GM03348 (cell line): Measurements from ENCODE around the gene GATAD2B.
"Not testable (repeated sequence)": the region's sequence is repeated elsewhere in the genome, so short reads cannot be mapped to it uniquely, and the experiment has no call there.

Experiments
- DNase-seq: peaks from one replicate; pipeline ENCODE4 v3.0.0; 2012; ENCODE audit warnings: low spot score

GATAD2B gene

GRCh38 chr1:153888533-153888932 lies 34.2 kb downstream of the GATAD2B start:
- no peak for DNase-seq

- DNase-seq: no peak
Measured at GRCh38 chr1:153886127-153886526, 36.6 kb downstream of the GATAD2B start.

- no peak for DNase-seq
Measured at GRCh38 chr1:153883223-153883622, 39.5 kb downstream of the GATAD2B start.

DNA sequence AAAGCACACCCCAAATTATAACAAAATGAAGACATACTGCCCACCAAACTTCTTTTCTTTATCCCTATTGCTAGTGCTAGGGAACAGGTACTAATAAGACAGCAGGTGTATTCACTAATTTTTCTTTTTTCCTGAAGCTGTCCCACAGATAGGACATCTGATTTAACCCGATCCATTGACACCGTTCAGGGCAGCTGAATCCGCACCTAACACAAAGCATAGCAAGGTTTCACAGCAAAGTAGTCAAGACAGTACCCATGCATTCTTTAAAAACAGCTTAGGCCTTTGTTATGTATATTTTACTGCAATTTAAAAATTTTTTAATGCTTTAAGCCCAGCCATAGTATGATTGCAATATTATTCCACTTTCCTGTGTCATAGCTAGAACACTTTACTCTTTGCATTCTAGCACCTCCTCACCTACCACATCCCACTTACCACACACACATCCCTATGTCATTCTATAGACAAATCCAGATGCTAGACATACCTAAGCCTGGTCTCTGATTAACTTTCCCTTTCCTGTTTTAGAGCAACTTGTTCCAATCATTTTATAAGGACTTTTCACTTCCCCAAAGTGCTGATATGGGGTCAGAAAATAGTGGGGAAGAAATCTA lies 40.4 kb downstream of the GATAD2B start:
- DNase-seq: no peak

- DNase-seq: peak; percentile 35
Measured at GRCh38 chr1:153881751-153882150, 41.0 kb downstream of the GATAD2B start.

DNA sequence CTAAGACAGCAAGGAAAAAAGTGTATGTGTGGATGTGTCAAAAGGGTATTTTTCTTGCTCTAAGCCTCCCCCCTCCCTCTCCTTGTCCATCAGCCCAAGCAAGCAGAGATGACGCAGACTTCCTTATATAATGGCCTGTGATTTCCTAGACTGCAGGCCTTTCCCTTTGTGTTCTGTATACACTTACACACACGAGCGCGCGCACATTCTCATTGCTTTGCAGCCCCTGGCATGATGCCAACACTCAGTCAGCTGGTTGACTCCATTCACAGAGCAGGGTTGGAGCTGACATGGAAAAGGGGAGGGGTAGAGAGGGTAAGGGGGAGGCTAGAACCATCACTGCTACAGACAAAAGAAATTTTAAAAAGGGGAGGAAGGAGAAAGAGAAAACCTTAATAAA lies 41.8 kb downstream of the GATAD2B start:
- peak; percentile 64 for DNase-seq

- no peak for DNase-seq
Measured at GRCh38 chr1:153880024-153880423, 42.7 kb downstream of the GATAD2B start.

- no peak for DNase-seq
Measured at GRCh38 chr1:153877112-153877511, 45.7 kb downstream of the GATAD2B start.

- DNase-seq: no peak
Measured at GRCh38 chr1:153872934-153873333, 49.8 kb downstream of the GATAD2B start.

- DNase-seq: no peak
Measured at GRCh38 chr1:153872331-153872730, 50.4 kb downstream of the GATAD2B start.

- no peak for DNase-seq
Measured at GRCh38 chr1:153869486-153869885, 53.3 kb downstream of the GATAD2B start.

DNA sequence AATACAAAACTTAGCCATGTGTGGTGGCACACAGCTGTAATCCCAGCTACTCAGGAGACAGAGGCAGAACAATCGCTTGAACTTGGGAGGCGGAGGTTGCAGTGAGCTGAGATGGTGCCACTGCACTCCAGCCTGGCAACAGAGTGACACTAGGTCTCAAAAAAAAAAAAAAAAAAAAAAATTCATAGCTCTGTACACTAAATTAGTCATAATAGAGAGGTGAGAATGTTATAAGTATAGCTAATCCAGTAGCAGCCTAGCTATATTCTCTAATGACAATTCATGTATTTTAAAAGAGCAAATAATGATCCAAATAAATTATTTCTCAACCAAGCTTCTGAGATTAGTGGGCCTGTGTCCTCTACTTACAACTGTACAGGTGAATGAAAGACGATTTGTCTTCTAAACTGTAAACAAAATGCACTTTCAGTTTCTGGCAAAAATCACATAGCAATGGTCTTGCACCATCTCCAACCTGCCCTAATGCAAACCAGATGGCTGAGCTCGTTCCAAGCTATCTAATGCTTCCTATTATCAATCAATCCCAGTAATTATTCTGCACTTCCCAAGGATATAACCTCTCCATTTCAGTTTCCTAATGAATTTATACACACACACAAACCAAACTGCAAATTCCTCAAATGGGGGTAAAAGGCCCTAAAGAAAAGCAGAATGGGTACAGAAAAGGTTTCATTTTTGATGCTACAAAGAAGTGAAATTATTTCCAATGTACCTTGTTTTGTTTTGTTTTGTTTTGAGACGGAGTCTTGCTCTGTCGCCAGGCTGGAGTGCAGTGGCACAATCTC lies 56.5 kb downstream of the GATAD2B start:
- DNase-seq: peak; percentile 65

GRCh38 chr1:153860285-153860684 lies 62.5 kb downstream of the GATAD2B start:
- no peak for DNase-seq

- no peak for DNase-seq
Measured at GRCh38 chr1:153857505-153857904, 65.3 kb downstream of the GATAD2B start.

GRCh38 chr1:153856763-153857162 lies 66.0 kb downstream of the GATAD2B start:
- DNase-seq: no peak

- DNase-seq: no peak
Measured at GRCh38 chr1:153852170-153852569, 70.6 kb downstream of the GATAD2B start.

DNA sequence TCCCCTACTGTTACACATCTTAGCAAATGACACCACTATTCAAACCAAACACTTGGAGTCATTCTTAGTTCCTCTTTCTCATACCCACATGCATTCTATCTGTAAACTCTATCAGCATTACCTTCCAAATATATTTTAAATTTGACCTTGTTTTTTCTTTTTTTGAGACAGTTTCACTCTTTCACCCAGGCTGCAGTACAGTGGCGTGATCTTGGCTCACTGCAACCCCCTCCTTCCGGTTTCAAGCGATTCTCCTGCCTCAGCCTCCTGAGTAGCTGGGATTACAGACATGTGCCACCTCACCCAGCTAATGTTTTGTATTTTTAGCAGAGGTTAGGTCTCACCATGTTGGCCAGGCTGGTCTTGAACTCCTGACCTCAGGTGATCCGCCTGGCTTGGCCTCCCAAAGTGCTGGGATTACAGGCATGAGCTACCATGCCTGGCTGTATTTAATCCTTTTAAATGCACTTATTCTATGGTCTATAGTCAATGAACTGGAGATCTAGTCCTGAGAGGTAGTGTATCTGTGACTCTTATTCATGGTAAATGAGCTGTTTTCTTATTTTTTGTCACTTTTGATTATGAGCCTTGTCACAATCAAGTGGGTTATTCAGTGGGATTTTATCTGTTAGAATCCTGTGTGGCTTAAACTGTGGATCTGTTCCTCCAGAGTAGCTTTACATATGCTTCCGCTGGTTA lies 73.1 kb downstream of the GATAD2B start:
- DNase-seq: no peak

- DNase-seq: no peak
Measured at GRCh38 chr1:153848805-153849204, 74.0 kb downstream of the GATAD2B start.

DNA sequence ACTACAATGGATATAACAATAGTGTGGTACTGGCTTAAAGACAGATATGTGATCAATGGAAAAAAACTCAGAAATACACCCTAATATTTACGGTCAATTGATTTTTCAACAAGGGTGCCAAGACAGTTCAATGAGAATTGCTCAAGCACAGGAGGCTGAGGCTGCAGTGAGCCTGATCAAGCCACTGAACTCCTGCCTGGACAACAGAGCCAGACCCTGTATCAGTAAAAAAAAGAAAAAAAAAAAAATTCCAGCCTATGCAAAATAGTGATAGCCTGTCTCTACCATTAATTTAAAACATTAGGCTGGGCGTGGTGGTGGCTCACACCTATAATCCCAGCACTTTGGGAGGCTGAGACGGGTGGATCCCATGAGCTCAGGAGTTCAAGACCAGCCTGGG lies 77.6 kb downstream of the GATAD2B start:
- DNase-seq: no peak

DNA sequence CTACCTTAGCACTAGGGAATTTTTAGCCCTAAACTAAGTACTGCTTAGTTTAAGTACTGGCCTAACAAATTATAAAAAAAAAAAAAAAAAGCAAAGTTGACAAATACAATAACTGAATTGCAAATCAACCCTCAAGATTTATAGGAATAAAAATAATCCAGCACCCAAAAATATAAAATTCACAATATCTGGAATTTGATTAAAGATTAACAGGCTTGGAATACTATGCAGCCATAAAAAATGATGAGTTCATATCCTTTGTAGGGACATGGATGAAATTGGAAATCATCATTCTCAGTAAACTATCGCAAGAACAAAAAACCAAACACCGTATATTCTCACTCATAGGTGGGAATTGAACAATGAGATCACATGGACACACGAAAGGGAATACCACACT lies 78.4 kb downstream of the GATAD2B start:
- not testable (repeated sequence) for DNase-seq

DNA sequence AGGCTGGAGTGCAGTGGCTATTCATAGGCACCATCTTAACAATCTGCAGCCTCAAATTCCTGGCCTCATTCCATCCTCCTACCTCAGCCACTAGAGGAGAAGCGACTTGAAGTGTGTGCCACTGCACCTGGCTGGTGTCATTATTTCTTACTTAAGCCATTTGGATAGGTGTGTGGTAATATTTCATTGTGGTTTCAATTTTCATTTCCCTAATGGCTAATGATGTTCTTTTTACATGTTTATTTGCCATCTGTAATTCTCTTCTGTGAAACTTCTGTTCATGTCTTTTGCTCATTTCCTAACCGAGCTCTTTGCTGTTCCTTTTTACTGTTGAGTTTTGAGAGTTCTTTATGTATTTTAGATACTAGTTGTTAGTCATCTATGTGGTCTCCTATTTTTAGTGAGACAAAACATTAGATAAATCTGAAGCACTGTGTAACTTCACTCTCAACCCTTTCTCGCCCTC lies 80.7 kb downstream of the GATAD2B start:
- DNase-seq: no peak

GRCh38 chr1:153841463-153841994 lies 81.2 kb downstream of the GATAD2B start:
- peak; percentile 13 for DNase-seq

DNA sequence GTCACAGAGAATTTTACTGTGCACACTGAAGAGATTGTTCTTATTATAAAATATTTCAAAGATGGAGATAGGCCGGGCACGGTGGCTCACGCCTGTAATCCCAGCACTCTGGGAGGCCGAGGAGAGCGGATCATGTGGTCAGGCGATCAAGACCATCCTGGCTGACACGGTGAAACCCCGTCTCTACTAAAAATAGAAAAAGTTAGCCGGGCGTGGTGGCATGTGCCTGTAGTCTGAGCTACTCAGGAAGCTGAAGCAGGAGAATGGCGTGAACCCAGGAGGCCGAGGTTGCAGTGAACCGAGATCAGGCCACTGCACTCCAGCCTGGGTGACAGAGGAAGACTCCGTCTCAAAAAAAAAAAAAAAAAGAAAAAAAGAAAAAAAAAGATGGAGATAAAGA lies 82.0 kb downstream of the GATAD2B start:
- not testable (repeated sequence) for DNase-seq
